HG02798 (cell line): ENCODE results near the gene TNPO3.

ENCODE experiments used
- ATAC-seq: cut with Tn5 transposase; IDR thresholded peaks from one replicate; pipeline ENCODE4 v1.9.1; 2021; ENCODE audit warnings: mild to moderate bottlenecking; ENCODE audit not compliant: unreplicated experiment, poor library complexity

TNPO3 gene

DNA sequence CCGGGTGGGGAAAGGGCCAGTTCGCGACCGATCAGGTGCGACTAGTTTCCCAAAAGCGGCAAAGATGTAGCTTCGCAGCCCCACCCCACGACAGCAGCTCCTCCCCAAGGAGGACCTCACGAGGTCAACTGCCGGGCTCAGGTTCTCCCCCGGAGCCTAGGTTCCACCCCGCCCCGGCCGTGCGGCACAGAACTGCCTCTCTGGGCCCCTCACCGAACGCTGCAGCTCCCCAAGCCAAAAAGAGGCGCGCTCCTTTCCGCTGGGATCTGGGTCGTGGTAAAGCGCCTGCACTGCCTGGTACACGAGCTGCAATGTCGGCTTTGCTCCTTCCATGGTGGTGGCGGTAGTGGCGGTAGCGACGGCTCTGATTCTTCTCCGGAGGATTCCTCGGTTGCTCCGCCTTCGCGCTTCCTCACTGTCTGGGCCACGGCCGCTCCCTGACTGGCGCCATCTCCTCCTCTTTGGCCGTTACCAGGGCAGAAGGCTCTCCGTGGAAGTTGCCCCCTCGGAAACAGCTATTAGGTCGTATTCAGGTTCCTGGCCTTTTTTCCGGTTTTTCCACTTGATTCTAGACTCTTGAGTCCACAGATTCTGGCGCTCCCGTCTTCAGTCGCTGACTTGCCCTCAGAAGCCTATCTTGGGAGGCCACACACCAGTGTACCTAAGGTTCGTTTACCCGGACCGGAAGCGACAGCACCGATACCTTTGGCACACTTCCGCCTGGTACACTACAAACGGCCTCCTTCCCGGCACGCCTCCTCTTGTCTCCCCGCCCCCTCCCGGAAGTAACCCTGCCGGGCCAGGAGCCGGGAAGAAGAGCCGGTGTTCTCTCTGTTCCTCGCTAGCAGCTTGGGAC is at the start of gene TNPO3:
Gene TNPO3 (minus strand): TSS at position 674 of the 856 bp plus-strand sequence. CDS start 341 bp downstream, at position 333.
- ATAC-seq, result peak; percentile 91

DNA sequence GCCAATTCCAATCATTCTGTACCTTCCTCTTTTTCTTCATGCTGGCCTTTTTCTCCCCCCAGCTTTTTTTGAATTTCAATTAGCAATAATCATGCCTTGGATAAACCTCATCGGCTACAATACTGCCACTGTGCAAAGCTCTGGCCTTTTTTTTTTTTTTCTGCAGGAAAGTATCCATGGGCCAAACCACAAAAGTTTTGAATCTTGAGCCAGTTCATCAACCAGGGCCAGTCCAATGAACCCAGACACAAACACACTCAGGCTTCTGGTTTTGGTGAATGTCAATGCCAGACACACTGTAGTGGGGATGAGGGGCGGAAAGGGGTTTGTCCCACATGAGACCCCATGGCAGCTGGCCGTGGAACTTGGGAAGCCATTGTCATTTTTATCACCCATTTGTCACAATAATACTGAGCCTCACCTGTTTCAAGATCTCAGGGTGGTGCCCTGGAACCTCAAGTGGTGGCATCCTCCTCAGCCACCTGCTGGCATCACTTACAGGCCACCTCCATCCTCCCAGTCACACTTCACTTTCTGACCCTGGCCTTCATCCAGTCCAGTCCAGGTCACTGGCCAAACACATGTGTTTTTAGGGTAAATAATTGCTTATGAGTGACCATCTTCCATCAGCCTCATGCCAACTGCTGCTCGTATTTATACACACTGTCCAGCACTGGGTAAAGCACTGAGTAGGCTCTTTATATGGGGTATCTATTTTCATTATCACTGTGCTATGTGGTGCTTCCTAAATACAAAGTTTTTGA is 48.8 kb upstream of the TNPO3 start:
- ATAC-seq, result no peak

DNA sequence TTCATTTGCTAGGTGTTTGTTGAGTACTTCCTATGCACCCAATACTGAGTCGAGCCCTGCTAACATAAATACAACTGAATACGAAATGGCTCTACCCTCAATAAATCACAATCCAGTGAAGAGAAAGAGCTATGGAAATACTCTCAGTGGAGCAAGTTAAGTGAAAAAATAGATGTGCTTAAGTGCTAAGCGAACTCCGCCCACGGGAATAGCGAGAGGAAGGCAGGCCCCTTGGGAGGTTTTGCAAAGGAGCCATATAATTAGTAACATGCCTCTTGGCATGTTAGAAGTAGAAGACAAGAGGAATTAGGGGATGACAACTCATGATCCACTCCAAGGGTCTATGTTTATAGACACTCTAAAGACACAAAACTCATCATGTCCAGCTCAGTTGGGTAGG is 46.8 kb upstream of the TNPO3 start:
- no peak for ATAC-seq

DNA sequence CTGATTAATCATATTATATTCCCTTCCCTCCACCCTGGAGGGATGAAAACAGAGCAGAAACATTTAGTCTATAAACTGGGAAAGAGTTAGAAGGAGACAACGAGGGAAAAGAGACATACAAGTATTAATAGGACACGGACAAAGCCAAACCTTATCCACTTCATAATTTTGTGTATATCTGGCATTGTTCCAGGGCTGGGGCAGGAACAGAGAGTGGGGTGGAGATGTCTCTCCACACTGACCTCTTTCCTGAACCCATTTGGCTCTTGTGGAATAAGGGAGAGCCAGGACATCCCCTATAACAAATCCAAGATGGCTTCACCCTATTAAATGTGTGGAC is 45.9 kb upstream of the TNPO3 start:
- no peak for ATAC-seq

DNA sequence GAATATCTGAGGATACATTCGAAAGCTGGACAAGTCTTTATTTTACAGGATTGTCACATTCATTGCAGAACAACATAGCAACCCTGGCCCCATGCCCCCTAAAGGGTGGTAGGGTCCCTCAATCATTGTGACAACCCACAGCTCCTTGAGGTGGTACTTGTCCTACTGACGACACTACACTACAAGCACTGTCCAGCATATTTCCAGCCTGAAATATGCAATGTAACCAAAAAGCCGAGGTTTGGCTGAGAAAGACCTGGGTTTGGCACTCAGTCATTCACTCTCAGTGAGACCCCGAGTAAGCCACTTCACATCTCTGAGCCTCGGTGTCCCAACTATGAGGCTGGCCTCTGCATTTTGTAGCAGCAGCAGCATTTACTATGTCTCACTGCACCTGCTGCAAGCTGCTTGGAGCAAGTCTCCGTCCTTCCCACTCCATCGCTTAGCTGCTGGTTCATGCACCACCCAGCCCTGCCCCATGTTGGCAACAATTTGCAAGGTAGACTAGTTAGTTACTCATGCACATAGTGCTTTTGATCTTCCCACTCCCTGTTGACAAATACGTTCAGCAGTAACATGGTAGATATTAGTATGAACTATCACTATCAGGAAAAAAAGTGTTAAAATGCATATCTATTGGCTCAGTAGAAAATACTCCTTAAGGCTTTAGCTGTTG is 43.6 kb upstream of the TNPO3 start:
- no peak for ATAC-seq

DNA sequence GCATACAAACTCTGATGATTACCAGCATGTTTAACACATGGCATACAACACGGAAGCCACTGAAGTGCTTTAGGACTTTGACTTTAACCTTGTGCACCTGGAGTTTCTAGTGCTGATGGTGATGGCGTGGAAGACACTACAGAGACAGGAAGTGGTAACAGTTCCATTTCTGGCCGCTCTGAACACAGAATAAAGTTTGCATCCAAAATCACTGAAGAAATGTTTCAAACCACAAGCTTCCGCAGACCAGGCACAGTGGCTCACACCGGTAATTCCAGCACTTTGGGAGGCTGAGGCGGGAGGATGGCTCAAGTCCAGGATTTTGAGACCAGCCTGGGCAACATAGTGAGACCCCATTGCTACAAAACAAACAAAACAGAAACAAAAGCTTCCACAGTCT is 40.3 kb upstream of the TNPO3 start:
- peak; percentile 79 for ATAC-seq

DNA sequence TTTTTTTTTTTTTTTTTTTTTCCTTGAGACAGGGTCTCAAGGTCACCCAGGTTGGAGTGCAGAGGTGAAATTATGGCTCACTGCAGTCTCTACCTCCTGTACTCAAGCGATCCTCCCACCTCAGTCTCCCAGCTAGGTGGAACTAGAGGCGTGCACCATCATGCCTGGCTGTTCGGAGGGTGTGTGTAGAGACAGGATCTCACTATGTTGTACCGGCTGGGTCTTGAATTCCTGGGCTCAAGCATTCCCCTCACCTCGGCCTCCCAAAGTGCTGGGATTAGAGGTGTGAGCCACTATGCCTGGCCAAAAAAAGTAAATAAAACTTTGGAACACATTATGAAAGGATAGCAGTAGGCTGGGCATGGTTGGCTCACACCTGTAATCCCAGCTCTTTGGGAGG is 39.6 kb upstream of the TNPO3 start:
- no peak for ATAC-seq

DNA sequence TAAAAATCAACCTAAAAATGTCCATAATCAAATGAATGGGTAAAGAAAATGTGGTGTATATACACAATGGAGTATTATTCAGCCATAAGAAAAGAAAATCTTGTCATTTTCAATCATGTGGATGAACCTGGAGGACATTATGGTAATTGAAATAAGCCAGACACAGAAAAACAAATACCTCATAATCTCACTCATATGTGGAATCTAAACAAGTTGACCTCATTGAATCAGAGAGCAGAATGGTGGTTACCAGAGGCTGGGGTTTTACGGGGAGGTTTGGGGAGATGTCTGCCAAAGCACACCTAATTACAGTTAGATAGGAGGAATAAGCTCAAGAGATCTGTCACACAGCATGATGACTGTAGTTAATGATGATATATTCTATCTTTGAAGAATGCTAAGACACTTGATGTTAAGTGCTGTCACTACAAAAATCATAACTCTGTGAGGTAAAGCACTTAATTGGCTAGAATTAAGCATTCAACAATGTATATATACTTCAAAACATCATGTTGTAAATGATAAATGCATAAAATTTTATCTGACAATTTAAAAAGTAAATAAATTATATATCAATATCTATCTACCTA is 39.1 kb upstream of the TNPO3 start:
- no peak for ATAC-seq

DNA sequence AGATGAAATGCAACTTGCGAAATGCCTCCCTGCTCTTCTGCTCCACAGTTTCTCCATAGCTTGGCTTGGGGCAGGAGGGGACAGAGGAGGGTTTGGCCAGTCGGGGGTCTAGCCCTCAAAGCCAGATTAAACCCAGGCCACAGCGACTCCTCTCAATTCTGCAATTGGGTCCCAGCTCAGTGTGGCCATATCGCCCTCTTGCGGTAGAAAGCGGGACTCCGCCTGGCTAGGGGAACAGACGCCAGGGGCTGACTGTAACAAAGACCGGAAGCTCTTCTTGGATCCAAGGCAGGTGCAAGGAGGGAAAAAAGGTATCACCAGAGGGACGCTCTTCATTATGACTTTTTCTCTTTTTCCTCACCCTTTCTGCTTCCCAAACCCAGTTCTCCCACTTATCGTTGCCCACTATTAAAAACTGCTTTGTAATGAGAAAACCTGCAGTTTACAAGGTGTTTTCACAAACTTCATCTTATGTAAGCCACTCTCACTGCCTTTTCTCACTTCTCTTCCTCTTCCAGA is 36.6 kb upstream of the TNPO3 start:
- peak; percentile 65 for ATAC-seq

DNA sequence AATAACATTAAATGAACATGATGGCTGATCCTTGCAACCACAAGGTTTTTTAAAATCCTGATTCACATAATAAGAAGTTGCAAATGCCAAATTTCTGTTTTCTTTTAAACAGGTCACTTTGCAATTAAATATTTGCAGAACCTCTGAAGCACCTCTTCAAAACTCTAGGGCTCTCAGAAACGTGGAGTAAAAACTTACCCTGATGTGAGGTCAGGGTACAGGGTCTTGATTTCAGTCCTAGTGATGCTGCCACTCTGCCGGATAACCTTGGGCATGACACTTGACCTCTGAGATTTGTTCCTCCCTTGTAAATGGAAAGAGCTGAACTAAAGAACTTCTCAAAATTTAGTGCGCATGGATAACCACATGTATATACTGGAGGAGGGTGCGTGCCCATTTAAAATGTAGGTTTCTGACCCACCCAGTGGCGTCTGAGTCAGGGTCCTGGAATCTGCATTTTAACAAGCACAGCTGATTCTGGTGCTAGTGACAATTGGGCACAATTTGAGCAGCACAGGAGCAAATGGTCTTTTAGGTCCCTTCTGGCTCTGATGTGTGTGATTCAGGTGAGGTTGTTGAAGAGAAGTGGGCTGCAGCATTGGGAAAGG is 35.5 kb upstream of the TNPO3 start:
- ATAC-seq, result no peak

DNA sequence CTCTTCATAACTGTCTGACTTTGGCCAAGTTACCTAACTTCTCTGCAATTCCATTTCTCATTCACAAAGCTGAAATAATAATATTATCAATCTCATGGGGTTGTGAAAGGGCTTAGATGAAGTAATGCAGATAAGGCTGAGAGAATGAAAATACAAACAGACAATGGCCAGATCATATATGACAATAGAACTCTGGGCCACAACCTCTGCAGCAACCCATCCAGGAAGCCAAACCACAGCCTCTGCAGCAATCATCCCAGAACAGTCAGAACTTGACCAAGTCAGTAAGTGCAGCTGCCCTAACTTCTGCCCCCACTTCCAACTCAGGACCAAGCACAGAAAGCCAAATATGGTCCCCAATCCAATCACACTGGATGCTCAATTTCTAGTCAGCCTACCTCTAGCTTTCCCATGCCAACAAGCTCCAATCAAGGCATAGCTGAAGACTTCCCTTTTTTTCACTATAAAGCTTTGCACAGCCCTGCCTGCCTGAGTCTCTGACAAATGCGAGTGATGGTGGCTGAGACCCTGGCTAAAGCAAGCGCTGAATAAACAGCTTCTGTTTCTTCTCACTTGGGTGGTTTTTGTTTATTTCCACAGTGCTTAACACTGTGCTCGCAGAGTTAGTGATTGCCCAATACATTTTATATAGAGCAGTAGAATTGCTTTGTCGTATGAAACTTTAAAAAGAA is 34.8 kb upstream of the TNPO3 start:
- ATAC-seq, result peak; percentile 59

DNA sequence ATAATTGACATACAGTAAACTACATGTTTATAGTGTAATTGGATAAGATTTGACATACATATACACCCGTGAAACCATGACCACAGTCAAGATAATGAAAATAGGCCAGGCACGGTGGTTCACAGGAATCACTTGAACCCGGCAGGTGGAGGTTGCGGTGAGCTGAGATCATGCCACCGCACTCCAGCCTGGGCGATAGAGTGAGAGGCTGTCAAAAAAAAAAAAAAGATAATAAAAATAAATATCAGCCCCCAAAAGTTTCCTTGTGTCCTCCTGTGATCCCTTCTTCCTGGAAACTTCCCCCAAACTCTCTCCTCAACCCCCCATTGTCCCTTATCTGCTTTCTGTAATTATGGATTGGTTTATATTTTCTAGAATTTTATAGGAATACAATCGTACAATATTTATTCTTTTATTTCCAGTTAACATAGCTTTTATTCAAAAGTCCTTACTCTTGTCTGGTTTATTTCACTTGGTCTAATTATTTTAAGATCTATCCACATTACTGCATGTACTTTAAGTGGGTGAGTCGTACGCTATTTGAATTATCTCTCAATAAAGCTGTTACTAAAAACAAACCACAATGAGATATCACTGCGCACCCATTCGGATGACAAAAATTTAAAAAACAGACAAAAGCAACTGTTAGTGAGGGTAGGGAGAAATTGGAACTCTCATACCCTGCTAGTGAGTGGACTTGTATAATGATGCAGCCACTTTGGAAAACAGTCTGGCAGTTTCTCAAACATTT is 30.1 kb upstream of the TNPO3 start:
- ATAC-seq, result no peak

DNA sequence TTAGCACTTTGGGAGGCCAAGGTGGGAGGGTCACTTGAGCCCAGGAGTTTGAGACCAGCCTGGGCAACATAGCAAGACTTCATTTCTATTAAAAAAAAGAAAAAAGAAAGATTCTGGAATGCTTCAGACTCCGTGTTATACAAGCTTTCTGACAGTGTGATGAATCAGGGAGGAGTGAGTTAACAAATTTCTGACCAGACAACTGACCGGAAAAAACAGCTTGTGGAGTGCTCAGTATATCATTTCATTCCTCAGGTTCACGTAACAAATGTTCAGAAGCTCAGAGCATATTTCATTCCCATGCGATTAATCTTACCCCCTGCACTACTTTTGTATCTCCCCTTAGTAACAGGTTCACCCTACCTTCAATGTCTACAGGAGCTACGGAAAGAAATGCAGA is 28.6 kb upstream of the TNPO3 start:
- no peak for ATAC-seq

DNA sequence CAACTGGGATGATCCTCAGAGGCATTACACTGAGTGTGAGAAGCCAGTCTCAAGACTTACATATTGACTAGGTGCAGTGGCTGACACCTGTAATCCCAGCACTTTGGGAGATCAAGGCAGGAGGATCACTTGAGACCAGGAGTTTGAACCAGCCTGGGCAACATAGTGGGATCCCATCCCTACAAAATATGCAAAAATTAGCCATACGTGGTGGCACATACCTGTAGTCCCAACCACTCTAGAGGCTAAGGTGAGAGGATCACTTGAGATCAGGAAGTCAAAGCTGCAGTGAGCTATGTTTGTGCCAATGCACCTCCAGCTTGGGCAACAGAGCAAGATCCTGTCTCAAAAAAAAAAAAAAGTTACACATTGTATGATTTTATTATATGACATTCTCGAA is 23.5 kb upstream of the TNPO3 start:
- ATAC-seq, result no peak

DNA sequence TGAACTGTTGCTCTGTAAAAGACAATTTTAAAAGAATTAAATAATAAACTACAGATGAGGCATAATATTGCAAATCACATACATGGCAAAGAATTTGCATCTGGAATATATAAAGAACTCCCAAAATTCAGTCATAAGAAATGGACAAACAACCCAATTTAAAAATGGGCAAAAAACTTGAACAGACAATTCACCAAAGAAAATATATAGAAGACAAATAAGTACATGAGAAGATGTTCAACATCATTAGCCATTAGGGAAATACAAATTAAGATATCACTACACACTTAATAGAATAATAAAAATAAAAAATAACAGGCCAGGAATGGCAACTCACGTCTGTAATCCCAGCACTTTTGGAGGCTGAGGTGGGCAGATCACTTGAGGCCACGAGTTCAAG is 22.0 kb upstream of the TNPO3 start:
- ATAC-seq, result no peak

DNA sequence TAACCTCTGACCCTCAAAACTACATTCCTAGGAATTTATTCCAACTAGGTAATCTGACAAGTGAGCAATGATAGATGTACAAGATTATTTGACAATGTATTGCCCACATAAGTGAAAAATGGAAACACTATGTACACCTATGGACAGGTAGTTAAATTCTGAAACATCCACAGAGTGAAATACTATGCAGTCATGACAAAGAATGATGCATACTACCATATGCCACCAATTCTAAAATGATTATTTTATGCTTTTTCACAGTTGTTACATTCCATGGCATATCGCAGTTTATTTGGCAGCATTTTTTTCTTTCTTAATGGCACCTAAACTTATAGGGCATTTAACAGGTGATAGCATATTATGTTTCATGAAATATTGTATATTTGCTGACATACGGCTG is 20.1 kb upstream of the TNPO3 start:
- no peak for ATAC-seq

DNA sequence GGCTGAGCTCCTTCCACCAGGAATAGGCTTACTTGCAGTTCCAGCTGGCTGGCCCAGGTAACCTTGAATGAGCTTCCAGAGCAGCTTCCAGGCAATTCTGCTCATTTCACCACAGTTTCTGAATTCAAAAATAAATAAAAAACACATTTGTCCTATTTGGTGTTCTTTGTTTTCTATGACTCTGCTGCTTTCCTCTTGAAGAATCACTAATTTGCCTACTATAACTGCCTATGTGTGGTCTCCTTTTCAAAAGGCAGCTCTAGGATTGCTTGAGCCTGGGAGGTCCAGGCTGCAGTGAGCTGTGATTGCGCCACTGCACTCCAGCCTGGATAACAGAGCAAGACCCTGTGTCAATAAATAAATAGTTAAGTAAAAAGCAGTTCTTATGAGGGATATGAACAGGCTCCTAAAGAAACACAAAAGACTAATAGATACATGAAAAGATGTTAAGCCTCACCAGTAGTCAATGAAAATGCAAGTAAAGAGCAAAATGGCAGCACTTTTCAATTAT is 19.5 kb upstream of the TNPO3 start:
- no peak for ATAC-seq

DNA sequence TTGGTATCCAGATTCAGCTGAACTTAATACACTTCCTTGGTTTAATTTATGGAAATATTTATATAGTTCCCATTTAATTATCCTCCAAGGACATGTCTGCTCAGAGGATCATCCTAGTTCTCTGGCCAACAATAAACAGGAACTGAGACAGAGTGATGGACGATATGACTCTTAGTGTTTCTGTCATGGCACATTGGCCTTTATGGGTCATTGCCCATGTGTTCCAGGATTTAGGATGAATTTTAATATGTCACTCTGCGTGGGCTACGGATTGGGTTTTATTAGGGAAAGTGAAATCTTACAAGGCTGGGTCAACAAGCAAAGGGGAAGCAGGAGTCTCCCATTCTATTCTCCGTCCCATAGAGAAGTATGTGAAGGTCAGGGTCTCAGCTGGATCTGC is 18.8 kb upstream of the TNPO3 start:
- no peak for ATAC-seq

DNA sequence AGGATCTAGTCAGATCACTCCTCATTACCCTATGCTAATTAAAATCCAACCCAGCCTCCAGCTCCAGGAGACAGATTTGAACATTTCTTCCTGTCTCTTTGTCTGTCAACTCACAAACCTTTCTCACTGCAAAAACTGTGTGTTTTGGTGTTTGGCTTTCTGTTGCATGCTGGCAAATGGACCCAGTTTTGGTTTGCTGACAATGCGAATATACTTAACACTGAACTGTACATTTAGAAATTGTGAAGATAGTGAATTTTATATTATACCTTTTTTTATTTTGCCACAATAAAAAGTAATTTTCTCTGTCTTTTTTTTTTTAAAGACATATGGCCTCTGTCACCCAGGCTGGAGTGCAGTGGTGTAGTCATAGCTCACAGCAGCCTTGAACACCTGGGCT is 18.3 kb upstream of the TNPO3 start:
- no peak for ATAC-seq
